ENCODE results near the gene POLE4. TPM values are rescaled to one million over a fixed set of nuclear protein-coding genes. Genes with fewer than 3 reads are reported as not detected.

Gene POLE4
- total RNA-seq, 3 donors from 2014 or later = 31.9 to 46.5 (median 37.1) TPM

GRCh38 chr2:74924463-74925265 is 33.8 kb upstream of the POLE4 start:
- TF ChIP-seq, protein P1, sequence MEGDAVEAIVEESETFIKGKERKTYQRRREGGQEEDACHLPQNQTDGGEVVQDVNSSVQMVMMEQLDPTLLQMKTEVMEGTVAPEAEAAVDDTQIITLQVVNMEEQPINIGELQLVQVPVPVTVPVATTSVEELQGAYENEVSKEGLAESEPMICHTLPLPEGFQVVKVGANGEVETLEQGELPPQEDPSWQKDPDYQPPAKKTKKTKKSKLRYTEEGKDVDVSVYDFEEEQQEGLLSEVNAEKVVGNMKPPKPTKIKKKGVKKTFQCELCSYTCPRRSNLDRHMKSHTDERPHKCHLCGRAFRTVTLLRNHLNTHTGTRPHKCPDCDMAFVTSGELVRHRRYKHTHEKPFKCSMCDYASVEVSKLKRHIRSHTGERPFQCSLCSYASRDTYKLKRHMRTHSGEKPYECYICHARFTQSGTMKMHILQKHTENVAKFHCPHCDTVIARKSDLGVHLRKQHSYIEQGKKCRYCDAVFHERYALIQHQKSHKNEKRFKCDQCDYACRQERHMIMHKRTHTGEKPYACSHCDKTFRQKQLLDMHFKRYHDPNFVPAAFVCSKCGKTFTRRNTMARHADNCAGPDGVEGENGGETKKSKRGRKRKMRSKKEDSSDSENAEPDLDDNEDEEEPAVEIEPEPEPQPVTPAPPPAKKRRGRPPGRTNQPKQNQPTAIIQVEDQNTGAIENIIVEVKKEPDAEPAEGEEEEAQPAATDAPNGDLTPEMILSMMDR (IDR thresholded peaks at IDR 0.05) = no peak
- no peak for TF ChIP-seq POLR2AphosphoS5 (IDR thresholded peaks at IDR 0.05)
- TF ChIP-seq POLR2A (IDR thresholded peaks at IDR 0.05) = no peak
- no peak for DNase-seq (ENCODE audit: low spot score in 2 of 2)

GRCh38 chr2:74925361-74925786 is 33.1 kb upstream of the POLE4 start:
- no peaks in the 10 kb centered on the region for H3K36me3 ChIP-seq
- no peak for DNase-seq (ENCODE audit: low spot score in 2 of 2)
- H3K27me3 ChIP-seq = no peaks in the 10 kb centered on the region
- intact Hi-C loops (cut with DNase I; ENCODE audit: low total_unique reads) = no loop called here
- TF ChIP-seq, protein P1 (IDR thresholded peaks at IDR 0.05) = no peak
- TF ChIP-seq POLR2AphosphoS5 (IDR thresholded peaks at IDR 0.05) = no peak
- TF ChIP-seq POLR2A (IDR thresholded peaks at IDR 0.05) = no peak
- no peaks in the 10 kb centered on the region for H3K4me1 ChIP-seq
- H3K9me3 ChIP-seq = no peaks in the 10 kb centered on the region
- H3K4me3 ChIP-seq = no peak overlapping the region
- H3K27ac ChIP-seq = peak overlapping the region in 1 of 2 donors; percentile 48

More at GRCh38 chr2:74924463-74925265, 33.8 kb upstream of the POLE4 start:
- intact Hi-C loops (cut with DNase I; ENCODE audit: low total_unique reads) = no loop called here
- no peaks in the 10 kb centered on the region for H3K4me1 ChIP-seq
- H3K36me3 ChIP-seq = no peaks in the 10 kb centered on the region
- peak overlapping the region in 1 of 2 donors; percentile 48 for H3K27ac ChIP-seq
- no peak overlapping the region for H3K4me3 ChIP-seq
- no peaks in the 10 kb centered on the region for H3K9me3 ChIP-seq
- no peaks in the 10 kb centered on the region for H3K27me3 ChIP-seq

DNA sequence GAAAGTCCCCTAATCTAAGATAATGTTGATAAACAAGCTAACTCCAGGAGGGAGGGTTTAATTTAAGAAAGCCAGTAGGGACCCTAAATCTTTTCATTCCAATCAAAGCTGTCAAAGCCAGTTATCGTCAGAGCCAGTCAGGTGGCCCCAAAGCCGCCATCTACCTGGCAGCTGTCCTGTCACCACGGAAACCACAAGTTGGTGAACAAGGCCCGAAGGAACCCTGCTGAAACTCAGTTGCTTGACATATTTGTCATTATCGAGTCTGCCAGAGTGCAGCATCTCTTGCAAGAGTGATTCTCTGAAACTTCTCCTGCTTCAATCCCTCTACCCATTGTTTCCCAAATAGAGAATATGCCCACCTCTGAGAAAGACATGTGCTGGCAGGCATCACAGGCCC is 30.8 kb upstream of the POLE4 start:
- no peaks in the 10 kb centered on the region for H3K9me3 ChIP-seq
- H3K4me3 ChIP-seq = no peak overlapping the region
- no peaks in the 10 kb centered on the region for H3K4me1 ChIP-seq
- no peak overlapping the region for H3K27ac ChIP-seq
- DNase-seq (ENCODE audit: low spot score in 2 of 2) = no peak
- intact Hi-C loops (cut with DNase I; ENCODE audit: low total_unique reads) = no loop called here
- TF ChIP-seq, protein P1 (IDR thresholded peaks at IDR 0.05) = no peak
- TF ChIP-seq POLR2AphosphoS5 (IDR thresholded peaks at IDR 0.05) = no peak
- TF ChIP-seq POLR2A (IDR thresholded peaks at IDR 0.05) = no peak
- H3K36me3 ChIP-seq = no peaks in the 10 kb centered on the region
- no peaks in the 10 kb centered on the region for H3K27me3 ChIP-seq

DNA sequence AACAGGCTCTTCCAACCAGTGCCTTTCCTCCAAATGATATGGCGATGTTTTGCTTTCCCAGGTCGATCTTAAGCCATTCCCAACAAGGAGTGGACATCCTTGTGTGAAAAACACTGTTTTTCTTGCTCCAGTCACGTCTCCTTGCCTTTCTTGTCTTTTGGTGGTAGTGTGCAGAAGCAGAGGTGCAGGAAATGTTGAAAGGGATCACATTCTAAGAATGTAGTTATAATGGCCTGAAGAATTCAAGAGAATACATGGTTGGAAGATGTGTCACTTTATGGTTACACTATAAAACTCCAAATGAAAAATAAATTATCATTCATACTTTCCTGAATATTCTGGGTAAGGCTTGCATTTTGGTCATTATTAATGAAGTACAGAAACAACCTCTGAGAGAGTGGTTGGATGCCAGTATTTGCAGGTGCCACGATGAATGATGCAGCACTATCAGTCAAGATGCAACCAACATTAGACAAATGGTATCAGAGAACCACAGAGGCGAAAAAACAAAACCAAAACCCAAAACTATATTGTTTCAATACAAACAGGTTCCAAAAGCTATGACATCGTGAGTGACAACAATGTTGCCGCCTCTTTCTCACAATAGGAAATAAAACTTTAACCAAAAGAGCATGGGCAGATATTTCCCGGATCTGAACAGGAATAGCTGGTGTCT is 27.5 kb upstream of the POLE4 start:
- no peak overlapping the region for H3K27ac ChIP-seq
- no peaks in the 10 kb centered on the region for H3K27me3 ChIP-seq
- no peaks in the 10 kb centered on the region for H3K4me1 ChIP-seq
- TF ChIP-seq POLR2AphosphoS5 (IDR thresholded peaks at IDR 0.05) (no peak), POLR2A (IDR thresholded peaks at IDR 0.05) (no peak)
- TF ChIP-seq, protein P1 (IDR thresholded peaks at IDR 0.05) = no peak
- H3K36me3 ChIP-seq = no peaks in the 10 kb centered on the region
- H3K9me3 ChIP-seq = no peaks in the 10 kb centered on the region
- H3K4me3 ChIP-seq = no peak overlapping the region
- intact Hi-C loops (cut with DNase I; ENCODE audit: low total_unique reads) = no loop called here
- no peak for DNase-seq (ENCODE audit: low spot score in 2 of 2)

- Histone ChIP-seq H3K4me3 (no peak overlapping the region), H3K27me3 (no peaks in the 10 kb centered on the region), H3K27ac (no peak overlapping the region), H3K4me1 (no peaks in the 10 kb centered on the region), H3K9me3 (no peaks in the 10 kb centered on the region), H3K36me3 (no peaks in the 10 kb centered on the region)
- TF ChIP-seq, protein P1 (IDR thresholded peaks at IDR 0.05) = no peak
- no peak for TF ChIP-seq POLR2AphosphoS5 (IDR thresholded peaks at IDR 0.05)
- intact Hi-C loops (cut with DNase I; ENCODE audit: low total_unique reads) = no loop called here
- DNase-seq (ENCODE audit: low spot score in 2 of 2) = no peak
Measured at GRCh38 chr2:74931940-74932339, 26.5 kb upstream of the POLE4 start.
